Measurements from ENCODE around the gene AKR1B1.

Gene AKR1B1

DNA sequence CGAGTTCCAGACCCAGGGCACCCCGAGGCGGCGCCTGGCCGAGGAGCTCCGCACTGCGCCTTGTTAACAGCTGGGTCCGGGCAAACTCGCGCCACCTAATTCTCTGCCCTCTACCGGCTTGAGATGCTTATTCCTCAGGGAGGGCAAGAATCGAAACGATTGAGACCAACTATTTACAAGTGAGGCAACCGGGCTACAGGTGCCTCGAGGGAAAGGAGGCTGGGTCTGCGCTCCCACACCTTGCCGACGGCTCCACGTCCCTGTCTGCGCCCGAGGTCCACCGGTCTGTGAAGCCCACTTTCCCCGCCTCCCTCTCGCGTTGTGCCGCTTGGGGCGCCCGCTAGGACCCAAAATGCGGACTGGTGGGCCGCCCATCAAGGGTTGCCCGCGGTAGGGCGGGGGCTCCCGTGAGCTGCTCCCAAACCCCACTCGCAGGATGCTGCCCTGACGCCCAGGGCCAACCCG lies 527 bp downstream of the AKR1B1 start:
- peaks cover 31% of the 10 kb centered on the region for H3K79me2 ChIP-seq (ENCODE audit: insufficient read depth, low read length)
- peaks cover 15% of the 10 kb centered on the region for H4K20me1 ChIP-seq (ENCODE audit: insufficient read depth, low read length, poor library complexity, severe bottlenecking)
- H2AFZ ChIP-seq (ENCODE audit: low read length): peak overlapping the region; percentile 96
- H3K27me3 ChIP-seq (ENCODE audit: insufficient read depth, low read length, poor library complexity, severe bottlenecking): no peaks in the 10 kb centered on the region
- H3K4me3 ChIP-seq (ENCODE audit: low read length, poor library complexity, severe bottlenecking): peak overlapping the region; percentile 76
- no peaks in the 10 kb centered on the region for H3K36me3 ChIP-seq (ENCODE audit: insufficient read depth, low read length)
- H3F3A ChIP-seq (ENCODE audit: low read depth): no peaks in the 10 kb centered on the region
- H3K4me2 ChIP-seq (ENCODE audit: low read depth, low read length, poor library complexity, severe bottlenecking): peak overlapping the region; percentile 86
- no peaks in the 10 kb centered on the region for H3K9me3 ChIP-seq (ENCODE audit: insufficient read depth, low read depth, low read length)
- H3K4me1 ChIP-seq (ENCODE audit: insufficient read depth, low read length, poor library complexity, severe bottlenecking): peaks cover 31% of the 10 kb centered on the region
- peak; percentile 48 for TF ChIP-seq CTCF (conservative IDR thresholded peaks at IDR 0.05; ENCODE audit: low read length)
- no peak for TF ChIP-seq EZH2phosphoT487 (IDR thresholded peaks at IDR 0.05; ENCODE audit: borderline replicate concordance)
- H3K9ac ChIP-seq (ENCODE audit: low read depth, low read length, poor library complexity, severe bottlenecking): peak overlapping the region; percentile 73
- H3K9me2 ChIP-seq (replicated peaks; ENCODE audit: low read depth, low read length): no peaks in the 10 kb centered on the region

- H3K4me2 ChIP-seq (ENCODE audit: low read depth, low read length, poor library complexity, severe bottlenecking): peak overlapping the region; percentile 86
- no peaks in the 10 kb centered on the region for H3K36me3 ChIP-seq (ENCODE audit: insufficient read depth, low read length)
- H4K20me1 ChIP-seq (ENCODE audit: insufficient read depth, low read length, poor library complexity, severe bottlenecking): peaks cover 15% of the 10 kb centered on the region
- no peak overlapping the region for H2AFZ ChIP-seq (ENCODE audit: low read length)
- TF ChIP-seq CTCF (conservative IDR thresholded peaks at IDR 0.05; ENCODE audit: low read length) (no peak), EZH2phosphoT487 (IDR thresholded peaks at IDR 0.05; ENCODE audit: borderline replicate concordance) (no peak)
- no peaks in the 10 kb centered on the region for H3K27me3 ChIP-seq (ENCODE audit: insufficient read depth, low read length, poor library complexity, severe bottlenecking)
- peak overlapping the region; percentile 73 for H3K9ac ChIP-seq (ENCODE audit: low read depth, low read length, poor library complexity, severe bottlenecking)
- H3F3A ChIP-seq (ENCODE audit: low read depth): no peaks in the 10 kb centered on the region
- H3K4me1 ChIP-seq (ENCODE audit: insufficient read depth, low read length, poor library complexity, severe bottlenecking): peaks cover 31% of the 10 kb centered on the region
- no peaks in the 10 kb centered on the region for H3K9me3 ChIP-seq (ENCODE audit: insufficient read depth, low read depth, low read length)
- H3K9me2 ChIP-seq (replicated peaks; ENCODE audit: low read depth, low read length): no peaks in the 10 kb centered on the region
- H3K79me2 ChIP-seq (ENCODE audit: insufficient read depth, low read length): peaks cover 31% of the 10 kb centered on the region
- H3K4me3 ChIP-seq (ENCODE audit: low read length, poor library complexity, severe bottlenecking): peak overlapping the region; percentile 76
Observed at GRCh38 chr7:134457210-134457609, 1.7 kb downstream of the AKR1B1 start.

DNA sequence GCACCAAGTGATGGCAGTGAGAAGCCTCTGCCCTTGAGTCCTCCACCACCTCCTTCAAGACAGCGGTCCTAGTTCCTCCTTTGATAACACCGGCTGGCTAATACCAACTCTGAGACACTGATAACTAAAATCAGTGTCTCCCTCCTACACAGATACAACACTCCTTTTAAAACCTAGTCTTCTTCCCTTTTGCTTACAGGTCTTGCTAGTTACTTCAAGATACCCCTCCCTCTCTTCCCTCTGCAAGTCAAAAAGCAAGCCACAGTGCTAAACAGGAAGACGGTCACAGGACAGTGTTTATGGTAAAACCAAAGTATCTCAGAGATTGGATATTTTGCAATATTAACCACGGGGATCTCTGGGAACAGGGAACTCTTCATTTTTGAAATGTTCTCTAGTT lies 4.6 kb downstream of the AKR1B1 start:
- Histone ChIP-seq H3K9me2 (replicated peaks; ENCODE audit: low read depth, low read length) (no peaks in the 10 kb centered on the region), H3K36me3 (ENCODE audit: insufficient read depth, low read length) (peaks cover 20% of the 10 kb centered on the region; the same call in 1 of the 2 replicates), H3K79me2 (ENCODE audit: insufficient read depth, low read length) (peaks cover 31% of the 10 kb centered on the region), H3K9me3 (ENCODE audit: insufficient read depth, low read depth, low read length) (no peaks in the 10 kb centered on the region), H3K9ac (ENCODE audit: low read depth, low read length, poor library complexity, severe bottlenecking) (no peak overlapping the region), H2AFZ (ENCODE audit: low read length) (peak overlapping the region; percentile 62; the same call in 1 of the 2 replicates), H3K4me2 (ENCODE audit: low read depth, low read length, poor library complexity, severe bottlenecking) (peak overlapping the region; percentile 72), H4K20me1 (ENCODE audit: insufficient read depth, low read length, poor library complexity, severe bottlenecking) (peaks cover 15% of the 10 kb centered on the region), H3F3A (ENCODE audit: low read depth) (no peaks in the 10 kb centered on the region), H3K4me1 (ENCODE audit: insufficient read depth, low read length, poor library complexity, severe bottlenecking) (peaks cover 27% of the 10 kb centered on the region), H3K4me3 (ENCODE audit: low read length, poor library complexity, severe bottlenecking) (peak overlapping the region; percentile 66), H3K27me3 (ENCODE audit: insufficient read depth, low read length, poor library complexity, severe bottlenecking) (no peaks in the 10 kb centered on the region)
- TF ChIP-seq EZH2phosphoT487 (IDR thresholded peaks at IDR 0.05; ENCODE audit: borderline replicate concordance): no peak
- no peak for TF ChIP-seq CTCF (conservative IDR thresholded peaks at IDR 0.05; ENCODE audit: low read length)

Data from Loucy (cell line).